HS-5 (cell line): ENCODE results near the gene SHISA5.

ENCODE experiments used
- DNase-seq: peaks from one replicate; pipeline ENCODE4 v3.0.0-alpha.2; 2012; ENCODE audit warnings: low read depth

SHISA5 gene

DNA sequence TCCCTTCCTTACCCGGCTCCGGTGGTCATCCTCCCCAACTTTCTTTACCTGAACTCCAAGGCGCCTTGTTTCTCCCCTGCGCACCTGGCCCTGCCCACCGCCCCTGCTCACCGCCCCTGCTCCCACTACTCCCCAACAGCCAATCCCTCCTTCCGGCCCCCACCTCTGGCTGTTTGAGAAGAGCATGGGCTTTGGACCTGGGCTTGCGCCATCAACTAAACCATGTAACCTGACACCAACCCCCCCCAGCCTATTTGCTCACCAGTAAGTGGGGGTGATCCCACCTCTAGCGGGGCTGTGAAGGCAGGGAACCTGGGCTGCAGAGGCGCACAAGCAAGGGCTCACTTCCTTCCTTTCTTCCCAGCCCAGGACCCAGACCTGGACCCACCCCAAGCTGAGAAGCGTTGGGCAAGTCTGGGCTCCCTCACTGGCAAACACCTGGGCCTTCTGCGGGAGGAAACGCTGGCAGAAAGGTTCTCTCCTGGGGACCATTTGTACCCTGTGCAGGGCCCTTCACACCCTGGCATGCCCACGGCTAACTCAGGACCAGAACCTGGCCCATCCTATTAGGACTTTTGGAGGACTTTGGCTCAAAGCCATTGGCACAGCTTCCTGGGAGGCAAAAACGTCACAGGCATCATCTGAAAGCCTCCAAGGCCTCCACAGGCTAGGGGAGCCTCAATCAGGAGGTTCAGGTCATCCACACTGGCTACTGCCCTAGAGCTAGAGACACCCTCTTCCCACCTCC lies 73.8 kb downstream of the SHISA5 start, which contains the start of gene PLXNB1:
PLXNB1 (minus strand) TSS at position 127 of the 748 bp plus-strand sequence. CDS start 5,475 bp downstream, outside the sequence.
- DNase-seq, result no peak

DNA sequence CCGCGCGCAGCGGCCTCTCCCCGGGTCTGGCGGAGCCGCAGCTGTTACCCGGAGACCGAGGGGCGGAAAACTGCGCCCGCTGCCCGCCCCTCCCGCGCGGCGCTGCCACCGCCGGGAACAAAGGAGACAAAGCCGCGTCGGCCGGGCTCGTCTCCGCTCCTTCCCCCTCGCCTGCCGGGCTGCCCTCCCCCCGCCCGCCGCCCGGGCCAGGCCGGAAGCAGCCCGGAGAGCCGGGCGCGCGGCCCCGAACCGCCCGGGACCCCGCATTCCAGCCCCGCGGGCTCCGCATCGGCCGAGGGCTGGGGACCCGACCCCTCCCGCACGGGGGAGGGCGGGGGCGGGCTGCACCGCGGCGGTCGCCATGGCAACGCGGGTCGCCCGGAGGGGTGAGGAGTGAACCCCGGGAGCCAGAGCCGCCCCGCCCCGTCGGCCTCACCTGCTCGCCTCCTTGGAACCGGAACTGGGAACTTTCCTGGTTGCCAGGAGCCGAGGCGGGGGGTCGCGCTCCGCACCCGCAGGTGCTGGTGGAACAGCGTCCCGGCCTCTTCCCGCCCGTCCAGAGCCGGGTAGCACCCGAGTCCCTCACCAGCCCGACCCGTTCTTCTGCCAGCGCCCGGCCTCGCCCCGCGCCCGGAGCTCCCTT lies 74.5 kb downstream of the SHISA5 start:
- no peak for DNase-seq

DNA sequence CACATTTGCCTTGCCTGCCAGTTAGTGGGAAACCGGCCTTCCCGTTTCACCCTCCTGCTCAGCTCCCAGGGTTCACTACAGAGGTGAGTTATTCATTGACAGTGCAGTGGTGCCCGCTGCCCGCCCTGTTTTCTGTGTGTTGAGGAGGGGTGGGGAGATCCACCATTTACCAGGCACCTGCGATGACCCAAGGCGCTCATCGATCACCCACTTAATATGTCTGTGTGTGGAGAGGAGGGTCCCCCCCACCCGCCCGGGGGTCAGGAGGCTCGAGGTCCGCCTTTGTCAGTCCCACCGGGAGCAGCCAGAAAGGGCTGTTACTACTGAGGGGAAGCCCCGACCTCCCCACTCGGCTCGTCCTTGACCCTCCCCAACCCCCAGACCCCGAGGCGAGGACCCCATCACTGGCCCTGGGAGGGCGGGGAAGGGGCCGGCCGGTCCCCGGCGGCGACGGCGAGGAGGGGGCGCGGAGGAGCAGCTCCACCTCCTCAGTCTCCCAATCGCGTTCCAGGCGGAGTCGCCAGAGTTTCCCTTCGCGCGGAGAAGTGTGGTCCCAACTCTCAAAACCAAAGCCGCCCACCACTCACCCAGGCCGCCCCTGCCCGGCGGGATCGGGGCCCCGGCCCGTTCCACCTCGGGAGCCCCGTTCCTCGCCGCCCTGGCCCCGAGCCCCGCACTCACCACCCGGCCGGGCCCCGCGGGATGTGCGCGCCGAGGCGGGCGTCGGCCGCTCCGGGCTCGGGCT lies 75.2 kb downstream of the SHISA5 start:
- no peak for DNase-seq

DNA sequence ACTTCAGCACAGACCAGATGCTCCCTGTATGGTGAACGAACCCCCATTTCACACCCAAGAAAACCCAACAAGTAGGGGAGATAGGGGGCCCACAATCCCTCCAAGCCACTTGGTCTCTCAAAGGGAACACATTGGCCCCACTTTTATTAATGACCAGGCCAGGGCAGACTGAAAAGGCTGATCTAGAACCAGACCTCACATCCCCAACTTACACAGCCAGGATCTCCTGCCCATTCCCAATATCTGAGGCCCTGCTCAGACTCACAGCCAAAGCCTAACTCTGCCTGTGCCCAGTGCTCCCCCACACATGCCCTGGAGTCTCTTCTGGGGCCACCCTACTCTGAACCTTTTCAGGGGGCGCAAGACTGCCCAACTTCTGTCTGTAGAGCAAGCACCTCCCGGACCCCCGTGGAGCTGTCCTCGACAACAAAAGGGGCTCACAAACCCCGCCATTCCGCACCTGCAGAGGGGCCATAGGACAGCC lies 75.8 kb downstream of the SHISA5 start:
- DNase-seq, result no peak

DNA sequence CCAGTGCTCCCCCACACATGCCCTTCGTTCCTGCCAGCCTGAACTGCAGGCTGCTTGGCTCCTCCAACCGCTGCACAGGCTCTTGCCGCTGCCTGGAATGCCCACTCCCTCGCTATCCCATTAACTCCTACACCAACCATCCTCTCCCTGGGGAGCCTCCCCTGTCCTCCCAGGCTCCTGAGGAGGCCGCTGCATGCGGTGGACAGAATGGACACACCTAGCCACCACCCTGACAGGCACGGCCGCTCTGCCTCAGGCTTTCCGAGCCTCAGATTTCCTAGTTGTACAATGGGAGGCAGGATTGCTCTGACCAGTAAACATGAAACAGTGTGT lies 76.4 kb downstream of the SHISA5 start:
- DNase-seq, result no peak

DNA sequence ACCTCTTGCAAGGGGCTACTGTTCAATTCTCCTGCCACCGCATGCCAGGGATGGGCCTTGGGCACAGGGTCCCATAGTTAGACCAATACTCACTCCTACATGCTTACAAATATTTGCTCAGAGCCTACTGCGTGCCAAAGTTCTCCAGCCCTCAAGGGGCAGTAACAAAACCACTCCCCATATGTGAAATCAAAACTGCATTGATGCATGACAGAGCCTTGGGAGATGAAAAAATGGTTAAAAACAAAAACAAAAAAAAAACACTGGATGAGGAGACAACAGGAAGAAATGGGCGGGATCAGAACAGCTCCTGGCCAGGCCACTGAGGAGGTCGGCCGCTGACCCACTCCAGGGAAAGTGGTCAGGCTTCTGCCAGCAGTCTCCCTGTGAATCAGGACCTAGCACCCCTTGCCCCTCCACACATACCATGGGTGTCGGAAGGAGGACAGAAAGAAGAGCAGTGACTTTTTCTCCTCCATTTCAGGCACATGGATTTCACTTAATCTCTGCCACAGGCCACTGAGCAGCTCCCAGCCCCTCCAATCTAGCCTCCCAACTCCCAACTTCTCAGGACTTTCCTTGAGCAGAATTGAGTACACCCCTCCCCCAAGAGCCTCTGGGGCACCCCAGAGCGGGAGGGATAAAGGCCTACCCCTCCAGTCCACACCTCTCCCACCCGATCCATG lies 76.9 kb downstream of the SHISA5 start:
- no peak for DNase-seq

DNA sequence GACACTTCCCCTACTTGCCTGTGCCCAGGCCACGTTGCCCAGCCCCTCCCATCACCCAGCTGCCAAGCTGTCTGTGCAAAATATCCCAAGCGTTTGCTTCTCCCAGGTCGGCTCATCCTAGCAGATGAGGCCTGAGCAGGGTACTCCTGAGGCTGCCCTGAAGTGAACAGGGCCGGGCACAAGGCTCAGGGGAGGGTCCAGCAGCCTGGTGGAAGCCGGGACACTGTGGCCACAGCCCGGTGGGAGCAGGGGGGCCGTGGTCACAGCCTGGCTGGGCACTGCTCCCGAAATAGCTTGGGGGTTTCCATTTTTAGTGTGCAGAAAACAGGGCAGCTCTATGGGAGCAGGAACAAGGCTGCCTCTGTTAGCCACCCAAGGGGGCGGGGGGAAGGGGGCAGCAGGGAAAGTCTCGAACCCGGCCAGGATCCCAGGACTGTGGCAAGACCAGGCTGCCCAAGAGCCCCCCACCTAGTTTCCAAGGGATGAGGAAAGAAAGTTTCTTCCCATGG lies 77.5 kb downstream of the SHISA5 start:
- DNase-seq, result no peak

DNA sequence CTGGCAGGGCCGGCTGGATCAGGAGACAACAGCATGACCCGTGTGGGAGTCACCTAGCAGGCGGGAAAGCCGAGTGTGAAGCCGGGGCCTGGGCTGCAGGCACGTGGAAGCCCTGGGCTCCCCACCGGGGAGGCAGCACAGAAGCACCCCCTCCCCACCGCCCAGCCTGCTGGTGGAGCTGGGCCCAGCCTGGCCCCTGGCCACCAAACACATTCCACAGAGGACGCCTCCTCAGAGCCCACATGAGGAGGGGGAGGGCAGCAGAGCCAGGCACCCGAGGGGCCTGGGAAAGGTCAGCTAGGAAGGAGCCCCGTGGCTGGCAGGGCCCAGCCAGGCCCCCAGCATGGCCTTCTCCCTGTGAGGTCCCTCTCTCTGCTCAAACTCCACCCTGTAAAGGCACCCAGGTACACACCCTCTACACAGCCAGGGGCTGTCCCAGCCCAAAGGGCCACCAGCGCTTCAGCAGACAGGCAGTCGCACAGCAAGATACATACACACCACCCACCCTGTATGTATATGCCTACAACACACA lies 78.6 kb downstream of the SHISA5 start:
- DNase-seq, result no peak

DNA sequence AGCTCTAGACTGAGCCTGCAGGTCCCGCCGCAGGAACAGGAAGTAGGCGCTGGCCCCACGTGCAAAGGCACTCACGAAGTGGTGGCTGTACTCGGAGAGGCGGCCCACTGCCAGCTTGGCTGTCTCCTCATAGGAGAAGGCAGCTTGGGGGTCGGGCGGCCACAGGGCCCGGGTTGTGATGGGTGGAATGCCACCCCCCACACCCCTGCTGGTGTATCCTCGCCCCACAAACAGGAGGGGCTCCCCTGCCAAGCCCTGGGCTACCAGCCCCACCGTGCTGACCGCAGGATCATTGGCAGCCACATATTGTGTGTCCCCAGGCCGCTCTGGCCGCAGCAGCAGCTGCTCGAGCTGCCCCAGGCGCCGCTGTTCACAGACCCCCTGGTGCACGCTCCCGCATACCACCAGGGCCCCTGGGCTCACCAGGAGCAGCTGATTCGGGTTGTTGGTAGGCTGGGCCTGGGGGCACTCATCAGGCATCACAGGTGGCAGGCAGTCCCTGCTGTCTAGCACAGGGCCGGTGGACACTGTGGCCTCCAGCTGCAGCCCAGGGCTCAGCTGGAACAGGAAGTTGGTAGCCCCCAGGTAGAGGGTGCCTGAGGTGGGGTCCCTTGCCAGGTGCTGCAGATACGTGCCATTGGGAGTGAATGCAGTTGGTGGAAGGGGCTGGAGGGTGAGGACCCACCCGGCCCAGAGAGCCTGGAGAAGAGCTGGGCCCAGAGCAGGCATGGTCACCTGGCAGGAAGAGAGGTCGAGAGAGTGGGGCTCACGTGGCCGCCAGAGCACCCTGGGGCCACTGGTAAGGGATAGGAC lies 79.9 kb downstream of the SHISA5 start:
- DNase-seq, result no peak

DNA sequence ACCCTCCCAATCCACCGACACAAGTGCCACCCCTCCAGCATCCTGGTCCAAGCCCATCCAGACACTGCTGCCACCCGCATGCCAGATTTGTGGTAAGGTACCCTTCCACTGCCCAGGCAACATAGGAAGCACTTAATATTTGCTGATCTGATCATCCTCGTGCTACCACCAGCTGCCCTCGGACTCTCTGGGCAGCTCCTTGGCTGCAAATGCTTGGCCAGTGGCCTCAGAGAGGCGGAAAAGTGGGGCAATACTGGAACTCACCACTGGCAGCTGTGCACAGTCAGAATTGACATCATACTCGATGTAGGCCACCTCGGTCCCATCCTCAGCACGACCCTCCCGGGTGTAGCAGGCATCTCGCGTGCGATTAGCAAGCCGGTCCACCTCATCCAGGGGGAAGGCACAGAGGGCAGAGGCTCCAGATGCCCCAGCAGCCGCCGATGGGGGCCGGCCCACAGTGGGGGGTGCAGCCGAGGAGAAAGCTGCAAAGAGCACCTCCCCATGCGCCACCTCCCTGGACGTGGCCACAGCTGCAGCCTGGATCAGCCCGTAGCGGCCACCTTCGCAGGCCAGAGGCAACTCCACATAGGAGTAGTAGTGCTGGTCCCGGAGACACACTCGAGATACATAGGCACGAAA lies 80.6 kb downstream of the SHISA5 start:
- DNase-seq, result no peak

DNA sequence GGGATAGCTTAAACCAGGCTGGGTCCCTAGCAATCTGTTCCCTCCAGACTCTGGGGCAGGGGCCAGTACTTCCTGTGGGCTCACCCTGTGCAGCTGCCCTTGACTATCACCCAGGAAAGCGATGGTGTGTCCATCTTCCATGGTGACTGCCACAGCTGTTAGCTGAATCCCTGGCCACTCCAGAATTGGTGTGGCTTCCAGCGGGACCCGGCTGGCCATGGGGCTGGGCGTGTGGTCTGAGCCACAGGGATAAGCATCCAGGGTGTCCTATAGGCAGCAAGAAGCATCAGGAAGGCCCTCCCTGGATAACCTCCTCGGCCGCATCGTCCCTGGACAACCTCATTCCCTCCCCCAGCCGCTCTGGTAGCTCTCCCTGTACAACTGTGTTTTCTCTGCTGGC lies 81.3 kb downstream of the SHISA5 start:
- DNase-seq, result no peak

DNA sequence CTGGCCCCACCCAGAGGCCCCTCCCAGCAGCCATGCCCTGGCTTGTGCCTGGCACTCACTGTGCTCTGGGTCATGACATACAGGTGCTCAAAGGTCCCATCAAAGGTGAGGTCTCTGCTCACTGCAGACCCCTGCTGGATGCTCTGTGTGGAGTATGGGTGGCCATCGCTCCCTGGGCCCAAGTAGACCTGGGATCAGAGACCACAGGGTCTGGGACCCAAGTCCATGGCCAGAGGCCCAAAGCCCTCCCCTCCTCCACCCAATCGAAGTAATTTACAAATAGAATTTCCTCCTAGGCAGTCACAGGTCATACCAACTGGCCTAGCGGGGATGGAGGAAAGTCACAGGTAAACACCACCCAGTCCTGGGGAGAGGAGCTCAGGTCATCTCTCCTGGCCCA lies 81.7 kb downstream of the SHISA5 start:
- no peak for DNase-seq

DNA sequence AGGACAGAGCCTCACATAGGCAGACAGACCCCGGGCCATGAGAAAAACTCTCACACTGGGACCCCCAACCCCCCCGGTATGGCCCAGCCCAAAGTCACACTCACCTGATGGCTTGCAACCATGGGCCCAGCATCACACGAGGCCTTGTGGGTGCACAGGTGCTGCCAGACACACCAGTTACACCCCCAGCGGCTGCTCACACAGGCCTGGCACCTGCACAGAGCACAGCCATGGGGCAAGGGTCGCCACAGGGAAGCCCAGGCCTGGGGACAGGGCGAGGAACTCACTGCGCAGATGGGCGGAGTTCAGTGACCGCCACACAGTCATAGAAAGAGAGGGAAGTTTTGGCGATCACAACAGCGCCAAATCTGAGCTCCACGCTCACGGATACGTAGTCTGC lies 83.4 kb downstream of the SHISA5 start:
- no peak for DNase-seq

DNA sequence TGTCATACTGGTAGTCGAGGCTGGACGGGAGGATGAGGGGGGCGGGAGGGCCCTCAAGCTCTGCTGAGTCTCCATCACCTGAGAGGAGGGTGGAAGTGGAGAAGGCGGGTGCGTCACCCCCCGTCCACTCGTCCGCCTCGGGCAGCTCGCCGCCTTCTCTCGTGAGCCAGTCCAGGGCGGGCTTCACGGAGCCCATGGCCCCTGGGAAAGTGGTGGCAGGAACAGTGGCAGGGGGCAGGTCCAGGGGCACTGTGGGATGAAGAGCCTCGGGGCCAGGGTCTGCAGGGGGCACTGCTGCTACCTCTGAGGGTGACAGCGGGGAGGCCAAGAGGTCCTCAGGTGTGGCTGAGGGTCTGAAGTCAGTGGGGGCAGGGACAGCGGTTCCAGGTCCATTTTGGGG lies 84.4 kb downstream of the SHISA5 start:
- no peak for DNase-seq

DNA sequence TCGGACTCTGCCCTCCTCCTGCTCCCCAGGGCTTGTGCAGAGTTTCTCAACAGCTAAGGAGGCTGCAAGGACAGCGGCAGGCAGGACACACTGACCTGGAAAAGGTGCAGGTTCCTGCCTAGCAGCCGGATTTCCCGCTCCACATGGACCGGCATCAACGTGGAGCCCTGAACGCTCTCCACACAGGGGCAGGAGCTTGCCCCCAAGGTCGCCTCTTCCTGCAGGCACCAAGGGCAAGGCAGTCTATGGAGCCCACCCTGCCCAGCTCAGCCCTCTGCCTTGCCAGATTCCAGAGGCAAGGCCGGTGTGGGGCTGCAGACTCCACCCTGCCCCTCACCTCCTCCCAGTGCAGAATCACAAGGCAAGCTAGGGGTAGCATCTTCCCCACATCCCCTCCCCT lies 84.8 kb downstream of the SHISA5 start:
- DNase-seq, result no peak

DNA sequence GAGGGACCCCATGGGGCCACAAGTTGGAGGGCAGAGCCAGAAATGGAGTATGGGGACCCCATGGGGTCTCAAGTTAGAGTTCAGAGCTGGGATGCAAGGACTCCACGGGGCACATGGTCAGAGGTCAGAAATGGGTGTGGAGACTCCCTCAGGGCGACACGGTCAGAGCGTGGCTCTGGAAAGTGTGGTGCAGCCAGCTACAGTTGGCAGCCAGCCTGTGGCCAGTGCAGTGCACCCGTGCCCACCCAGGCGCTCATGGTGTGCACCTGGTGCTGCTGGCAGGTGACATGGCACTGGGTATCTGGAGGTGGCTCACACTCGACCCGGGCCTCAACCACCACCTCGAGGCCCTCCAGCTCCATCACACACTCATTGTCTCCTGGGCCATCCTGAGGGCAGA lies 85.3 kb downstream of the SHISA5 start:
- no peak for DNase-seq

DNA sequence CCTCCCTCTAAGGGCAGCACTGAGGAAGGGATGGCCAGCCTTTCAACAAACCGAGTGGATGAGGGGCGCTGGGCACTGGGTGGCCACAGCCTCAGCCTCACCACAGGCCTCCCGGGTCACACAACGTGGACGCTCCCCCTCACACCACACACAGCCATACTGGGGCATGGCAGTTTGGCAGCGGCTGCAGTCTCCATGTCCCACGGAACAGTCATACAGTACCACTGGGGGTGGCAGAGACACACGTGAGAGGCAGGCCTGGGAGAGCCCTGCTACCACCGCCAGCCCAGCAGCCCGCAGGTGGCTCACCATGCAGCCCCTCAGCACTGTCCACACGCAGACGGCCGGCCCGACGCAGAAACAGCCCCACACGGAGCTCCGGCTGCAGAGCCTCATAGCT lies 85.8 kb downstream of the SHISA5 start:
- DNase-seq, result no peak
